H1 (cell line): Measurements from ENCODE around the gene CCDC159. TPM values are rescaled to one million over a fixed set of nuclear protein-coding genes. Genes with fewer than 3 reads are reported as not detected.

Experiments
- CTCF ChIA-PET: fragments of 300-600 bp; sonication (Branson Sonifier 250); formaldehyde crosslinking; loops from one replicate; lab custom pipeline; 2021; ENCODE audit not compliant: partially characterized antibody; lab: Charles Lee
- POLR2A ChIA-PET: fragments of 300-600 bp; sonication (Branson Sonifier 250); formaldehyde crosslinking; loops from one replicate; lab custom pipeline; 2021; ENCODE audit warnings: inconsistent platforms; ENCODE audit not compliant: partially characterized antibody; lab: Charles Lee
- DNase-seq, 2 experiments: peaks; one replicate each; pipeline versions ENCODE4 v3.0.0 to v3.0.0-alpha.2; 2010 to 2022; ENCODE audit warnings: low spot score in 2 of 2, low read depth in 1 of 2, mixed read lengths in 1 of 2
- FAIRE-seq: peaks from 2 replicates; lab custom pipeline; 2011; peaks lifted over from hg19 to GRCh38; lab: Jason Lieb, UNC
- H2AFZ ChIP-seq: 2 replicates; pipeline ENCODE4 v1.8.1; 2012; ENCODE audit warnings: low read length, inconsistent platforms
- H2AK5ac ChIP-seq: 2 replicates; pipeline ENCODE4 v1.6.1; 2013; ENCODE audit warnings: low read depth, low read length
- H2BK120ac ChIP-seq: replicated peaks from 2 replicates; pipeline ENCODE3; 2013; ENCODE audit warnings: low read depth, low read length, inconsistent platforms
- H2BK12ac ChIP-seq: 2 replicates; pipeline ENCODE4 v1.6.1; 2013; ENCODE audit warnings: low read depth, low read length
- H2BK15ac ChIP-seq: 2 replicates; pipeline ENCODE4 v1.6.1; 2013; ENCODE audit warnings: low read length
- H2BK20ac ChIP-seq: 2 replicates; pipeline ENCODE4 v1.6.1; 2013; ENCODE audit warnings: low read length
- H2BK5ac ChIP-seq: 2 replicates; pipeline ENCODE4 v1.6.1; 2013; ENCODE audit warnings: low read depth, low read length
- H3K14ac ChIP-seq: 2 replicates; pipeline ENCODE4 v1.6.1; 2013; ENCODE audit warnings: inconsistent platforms; ENCODE audit not compliant: insufficient read length
- H3K18ac ChIP-seq: 2 replicates; pipeline ENCODE4 v1.6.1; 2013; ENCODE audit warnings: low read length; ENCODE audit errors: extremely low read depth
- H3K23ac ChIP-seq: 2 replicates; pipeline ENCODE4 v1.6.1; 2013; ENCODE audit warnings: inconsistent platforms; ENCODE audit not compliant: insufficient read length
- H3K23me2 ChIP-seq: 2 replicates; pipeline ENCODE4 v1.6.1; 2013; ENCODE audit warnings: low read depth, low read length
- H3K27ac ChIP-seq: 2 replicates; pipeline ENCODE4 v1.6.1; 2011; ENCODE audit warnings: low read depth, low read length, inconsistent platforms
- H3K27me3 ChIP-seq, 4 experiments: replicated peaks in 1 of 4; 1 replicate in 1 of 4; 2 replicates in 3 of 4; pipeline versions ENCODE4 v1.6.1 to v1.8.1; 2011 to 2013; ENCODE audit warnings: low read length in 3 of 4, mild to moderate bottlenecking in 3 of 4, inconsistent platforms in 2 of 4, mixed read lengths in 2 of 4, moderate library complexity in 1 of 4; ENCODE audit not compliant: control insufficient read depth in 3 of 4, insufficient read depth in 3 of 4; ENCODE audit errors: extremely low read depth in 1 of 4
- H3K36me3 ChIP-seq, 4 experiments: 2 replicates each; pipeline versions ENCODE4 v1.6.1 to v1.8.1; 2011 to 2013; ENCODE audit warnings: mild to moderate bottlenecking in 4 of 4, low read length in 3 of 4, moderate library complexity in 2 of 4, control low read depth in 1 of 4, inconsistent platforms in 1 of 4; ENCODE audit not compliant: insufficient read depth in 4 of 4, control insufficient read depth in 2 of 4
- H3K4ac ChIP-seq: replicated peaks from 2 replicates; pipeline ENCODE3; 2013; ENCODE audit warnings: low read length, low read depth, mixed read lengths, inconsistent platforms; ENCODE audit not compliant: insufficient read length
- H3K4me1 ChIP-seq, 4 experiments: replicated peaks in 1 of 4; 1 replicate in 1 of 4; 2 replicates in 3 of 4; pipeline versions ENCODE4 v1.6.1 to v1.8.1; 2011 to 2013; ENCODE audit warnings: low read length in 3 of 4, inconsistent platforms in 2 of 4, mixed read lengths in 1 of 4; ENCODE audit not compliant: insufficient read depth in 4 of 4, control insufficient read depth in 3 of 4
- H3K4me2 ChIP-seq, 2 experiments: 2 replicates each; pipeline versions ENCODE4 v1.6.1 to v1.8.1; 2011 to 2013; ENCODE audit warnings: low read depth in 2 of 2, low read length in 2 of 2, control low read depth in 1 of 2, inconsistent platforms in 1 of 2, mild to moderate bottlenecking in 1 of 2; ENCODE audit not compliant: insufficient read depth in 1 of 2
- H3K4me3 ChIP-seq, 4 experiments: fragments of 200-600, 300-600 bp in 1 of 4; sonication (generic), shearing (Covaris generic), sonication (Bioruptor Twin) in 1 of 4; 2 replicates each; pipeline versions ENCODE4 v1.5.1 to v1.8.1; 2011 to 2016; ENCODE audit warnings: low read length in 4 of 4, low read depth in 3 of 4, control low read depth in 2 of 4, inconsistent platforms in 2 of 4, mild to moderate bottlenecking in 2 of 4, mixed read lengths in 1 of 4, moderate library complexity in 1 of 4; ENCODE audit not compliant: insufficient read depth in 2 of 4; ENCODE audit errors: extremely low read depth in 1 of 4
- H3K56ac ChIP-seq: replicated peaks from 2 replicates; pipeline ENCODE3; 2013; ENCODE audit warnings: low read depth, mild to moderate bottlenecking, mixed read lengths, low read length, inconsistent platforms; ENCODE audit not compliant: insufficient read length
- H3K79me1 ChIP-seq: 2 replicates; pipeline ENCODE4 v1.6.1; 2013; ENCODE audit warnings: low read depth, low read length, control low read depth
- H3K79me2 ChIP-seq, 2 experiments: 2 replicates each; pipeline versions ENCODE4 v1.6.1 to v1.8.1; 2012 to 2013; ENCODE audit warnings: low read length in 2 of 2, mild to moderate bottlenecking in 2 of 2, inconsistent platforms in 1 of 2; ENCODE audit not compliant: insufficient read depth in 2 of 2, control insufficient read depth in 1 of 2
- H3K9ac ChIP-seq, 4 experiments: replicated peaks in 1 of 4; 1 replicate in 1 of 4; 2 replicates in 3 of 4; pipeline versions ENCODE4 v1.6.1 to v1.8.1; 2011 to 2013; ENCODE audit warnings: low read depth in 3 of 4, low read length in 3 of 4, control low read depth in 2 of 4, mild to moderate bottlenecking in 2 of 4, moderate library complexity in 2 of 4, inconsistent platforms in 1 of 4; ENCODE audit errors: extremely low read depth in 1 of 4
- H3K9me3 ChIP-seq, 2 experiments: 2 replicates each; pipeline versions ENCODE4 v1.6.1 to v1.8.1; 2012 to 2013; ENCODE audit warnings: mild to moderate bottlenecking in 2 of 2, moderate library complexity in 2 of 2, control low read depth in 1 of 2, inconsistent platforms in 1 of 2, low read depth in 1 of 2, low read length in 1 of 2, mixed read lengths in 1 of 2; ENCODE audit not compliant: insufficient read depth in 2 of 2
- H4K20me1 ChIP-seq, 2 experiments: replicated peaks in 1 of 2; 2 replicates each; pipeline versions ENCODE3 to v1.8.1; 2011 to 2013; ENCODE audit warnings: inconsistent platforms in 2 of 2, low read length in 2 of 2, mild to moderate bottlenecking in 1 of 2; ENCODE audit not compliant: insufficient read depth in 2 of 2, control insufficient read depth in 1 of 2
- H4K5ac ChIP-seq: 2 replicates; pipeline ENCODE4 v1.6.1; 2013; ENCODE audit warnings: low read length, low read depth, mixed read lengths, inconsistent platforms; ENCODE audit not compliant: insufficient read length
- H4K8ac ChIP-seq: 2 replicates; pipeline ENCODE4 v1.8.0; 2013; ENCODE audit warnings: mild to moderate bottlenecking, moderate library complexity, low read length, inconsistent platforms; ENCODE audit not compliant: insufficient read depth; ENCODE audit errors: extremely low read depth
- H4K91ac ChIP-seq: replicated peaks from 2 replicates; pipeline ENCODE3; 2013; ENCODE audit warnings: low read length, mixed read lengths, inconsistent platforms; ENCODE audit not compliant: insufficient read length
- BACH1 ChIP-seq: IDR thresholded peaks from 2 replicates; pipeline ENCODE4 v1.6.1; 2012; ENCODE audit warnings: low read length, improper control_type of control experiment
- BRCA1 ChIP-seq: IDR thresholded peaks from 2 replicates; pipeline ENCODE4 v1.6.1; 2012; ENCODE audit warnings: low read depth, low read length, improper control_type of control experiment
- CBX8 ChIP-seq: fragments of 300-800, 300-1000 bp; sonication (generic); IDR thresholded peaks from 2 replicates; pipeline ENCODE4 v1.7.1; 2016; ENCODE audit warnings: low read depth, low read length, borderline replicate concordance
- FOSL1 ChIP-seq: IDR thresholded peaks from 2 replicates; pipeline ENCODE4 v1.6.1; 2011; ENCODE audit warnings: mild to moderate bottlenecking, low read depth, low read length, moderate library complexity; ENCODE audit not compliant: insufficient read depth
- MAFK ChIP-seq: IDR thresholded peaks from 2 replicates; pipeline ENCODE4 v1.6.1; 2012; ENCODE audit warnings: low read depth, mild to moderate bottlenecking, improper control_type of control experiment, low read length
- NANOG ChIP-seq: IDR thresholded peaks from 2 replicates; pipeline ENCODE4 v1.6.1; 2011; ENCODE audit warnings: low read length, low read depth, mild to moderate bottlenecking, inconsistent platforms; ENCODE audit not compliant: insufficient read depth, poor library complexity, severe bottlenecking
- RNF2 ChIP-seq: fragments of 200-900, 300-1000 bp; sonication (generic); IDR thresholded peaks from 2 replicates; pipeline ENCODE4 v1.7.1; 2016; ENCODE audit warnings: borderline replicate concordance, low read depth, mild to moderate bottlenecking, antibody characterized with exemption, low read length; ENCODE audit not compliant: poor library complexity, severe bottlenecking; ENCODE audit errors: missing control alignments
- SIN3A ChIP-seq, 2 experiments: IDR thresholded peaks in 1 of 2; conservative IDR thresholded peaks in 1 of 2; 2 replicates each; pipeline ENCODE4 v1.6.1; 2011 to 2012; ENCODE audit warnings: low read length in 2 of 2, improper control_type of control experiment in 1 of 2, low read depth in 1 of 2, mild to moderate bottlenecking in 1 of 2
- TAF1 ChIP-seq: IDR thresholded peaks from 2 replicates; pipeline ENCODE4 v1.6.1; 2011; ENCODE audit warnings: mild to moderate bottlenecking, low read depth, low read length
- TEAD4 ChIP-seq: IDR thresholded peaks from 2 replicates; pipeline ENCODE4 v1.6.1; 2012; ENCODE audit warnings: low read depth, low read length, inconsistent platforms, mixed read lengths
- WGBS, 2 experiments: shearing (Covaris generic) in 1 of 2; methylation state at CpG; one replicate each; pipeline versions ENCODE4 v1.1.6 to v1.1.7; 2013 to 2015; ENCODE audit warnings: low lambda C conversion rate in 2 of 2, mixed read lengths in 2 of 2, inconsistent platforms in 1 of 2, low coverage in 1 of 2, missing lambda C conversion rate in 1 of 2; ENCODE audit not compliant: insufficient replicate concordance in 2 of 2, insufficient coverage in 1 of 2, insufficient read length in 1 of 2; ENCODE audit errors: extremely low coverage in 1 of 2, missing lambda C conversion rate in 1 of 2; 5-methylcytosine and 5-hydroxymethylcytosine counted together
- polyA plus RNA-seq, 7 experiments: library from polyadenylated mRNA; depleted of rRNA in 3 of 7; stranded (reverse) in 5 of 7; unstranded in 2 of 7; fragments of >200 nt in 5 of 7; fragments of 200-250 nt in 2 of 7; gene quantifications; 1 replicate in 5 of 7; 2 replicates in 1 of 7; 4 replicates in 1 of 7; pipeline versions ENCODE4 v1.2.1 to v1.2.3, GENCODE V29; 2011 to 2013; ENCODE audit warnings: missing spikeins in 2 of 7, mixed read lengths in 2 of 7
- total RNA-seq: library from RNA; stranded (reverse); fragmentation: NEBNext Ultra II Directional; extraction: Animal tissue kit (Norgen Biotek cat#: 25700); gene quantifications from 2 replicates; pipeline ENCODE4 v1.2.1, GENCODE V29; 2021

CCDC159 gene
- total and polyA plus RNA-seq, 2 of the 8 experiments (the other 6 are each of a cell fraction or from before 2014, with no cell fraction given) = 4.0 to 5.4 TPM

DNA sequence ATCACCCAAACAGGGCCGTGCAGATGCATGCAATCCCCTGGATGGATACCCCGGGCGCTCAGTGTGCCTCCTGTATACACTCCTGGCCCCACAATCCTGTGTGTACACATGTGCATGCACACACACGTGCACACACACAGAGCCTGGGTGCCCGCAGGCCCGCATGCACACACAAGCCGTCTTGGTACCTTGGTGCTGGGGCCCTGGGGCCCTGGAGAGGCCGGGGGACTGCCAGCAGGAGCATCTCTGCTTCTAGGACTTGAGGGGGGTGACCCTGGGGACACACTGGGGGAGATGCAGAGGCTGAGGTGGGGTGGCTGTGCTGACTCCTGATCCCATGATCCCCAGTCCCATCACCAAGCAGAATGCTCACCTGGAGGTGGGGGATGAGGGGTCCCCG, 53.3 kb downstream of the CCDC159 start:
- no peak overlapping the region for H3K18ac ChIP-seq
- no peaks in the 10 kb centered on the region for H3K27me3 ChIP-seq
- H4K91ac ChIP-seq = no peak overlapping the region
- TF ChIP-seq MAFK (no peak), RNF2 (no peak), BACH1 (no peak), TAF1 (no peak), CBX8 (no peak), NANOG (no peak), SIN3A (conservative IDR thresholded peaks at IDR 0.05 in 1 of 2, IDR thresholded peaks at IDR 0.05 in 1 of 2; ENCODE audit: low read depth in 1 of 2, low read length in 2 of 2) (no peak), FOSL1 (no peak), TEAD4 (no peak), BRCA1 (no peak)
- FAIRE-seq (no peak), DNase-seq (no peak)
- no peak overlapping the region for H2BK5ac ChIP-seq
- no peaks in the 10 kb centered on the region for H3K9me3 ChIP-seq
- ChIA-PET POLR2A (interaction anchor here (1.2 to 2.0 kb wide), 3 partner anchors 9 to 37 kb away, joined by 3 to 6 read pairs (median 6); no protein-coding TSS in a partner anchor), CTCF (interaction anchor here (1.1 to 3.5 kb wide), 3 partner anchors 9 to 19 kb away, joined by 3 to 11 read pairs (median 11); partner anchors contain the start of gene EPOR)
- no peak overlapping the region for H3K23ac ChIP-seq
- WGBS, 2 experiments = 90% methylated on average over 9 of the region's 9 CpGs; no CpG with 5 or more reads in 1 of the 2 experiments
- peaks cover 2% of the 10 kb centered on the region; the same call in 1 of the 2 replicates for H3K23me2 ChIP-seq
- H3K56ac ChIP-seq = no peak overlapping the region
- no peak overlapping the region for H4K8ac ChIP-seq
- H3K4me2 ChIP-seq = no peak overlapping the region
- no peak overlapping the region for H2BK12ac ChIP-seq
- H4K20me1 ChIP-seq = no peaks in the 10 kb centered on the region
- H3K4me1 ChIP-seq = peaks cover 0 to 2% (median 0%) of the 10 kb centered on the region in 4 experiments; a peak in 1 of 7 replicates
- no peaks in the 10 kb centered on the region for H3K79me2 ChIP-seq
- H3K27ac ChIP-seq = no peak overlapping the region
- H2BK20ac ChIP-seq = no peak overlapping the region
- peaks cover 0 to 28% (median 10%) of the 10 kb centered on the region in 4 experiments; a peak in 7 of 8 replicates for H3K36me3 ChIP-seq
- H2BK15ac ChIP-seq = no peak overlapping the region
- no peak overlapping the region for H2AK5ac ChIP-seq
- H2BK120ac ChIP-seq = no peak overlapping the region
- no peak overlapping the region for H3K4ac ChIP-seq
- H3K14ac ChIP-seq = no peak overlapping the region
- H3K9ac ChIP-seq = no peak overlapping the region
- no peak overlapping the region for H2AFZ ChIP-seq
- H3K79me1 ChIP-seq = no peaks in the 10 kb centered on the region
- no peak overlapping the region for H3K4me3 ChIP-seq
- no peak overlapping the region for H4K5ac ChIP-seq
